HAP-1 (cell line): ENCODE data around the gene XRCC3.

Experiments
- DNase-seq, 2 experiments: peaks; one replicate each; pipeline ENCODE4 v3.0.0-alpha.2; 2016 to 2020; ENCODE audit warnings: low spot score in 2 of 2
- H3K27me3 ChIP-seq: fragments of 250-450 bp; sonication (Bioruptor Pico); 2 replicates; pipeline ENCODE4 v1.5.1; 2020; ENCODE audit warnings: low read depth, mild to moderate bottlenecking, moderate library complexity
- H3K36me3 ChIP-seq: fragments of 250-450 bp; sonication (Bioruptor Pico); replicated peaks from 2 replicates; pipeline ENCODE4 v1.5.1; 2020; ENCODE audit warnings: mild to moderate bottlenecking
- H3K4me1 ChIP-seq: fragments of 250-450 bp; sonication (Bioruptor Pico); 2 replicates; pipeline ENCODE4 v1.5.1; 2020; ENCODE audit warnings: mild to moderate bottlenecking
- H3K4me3 ChIP-seq: fragments of 250-450 bp; sonication (Bioruptor Pico); 2 replicates; pipeline ENCODE4 v1.5.1; 2020; ENCODE audit warnings: mild to moderate bottlenecking, moderate library complexity
- H3K9me3 ChIP-seq: fragments of 250-450 bp; sonication (Bioruptor Pico); 2 replicates; pipeline ENCODE4 v1.5.1; 2020; ENCODE audit warnings: mild to moderate bottlenecking, moderate library complexity
- in situ Hi-C: fragments of 300-500 bp; cut with MboI; formaldehyde crosslinking; loops from 3 replicates; pipeline ENCODE4 v1.14.3; 2020; ENCODE audit warnings: low sequenced_read_pairs, inconsistent platforms, mixed read lengths

XRCC3 gene

GRCh38 chr14:103702095-103702494, 13.2 kb downstream of the XRCC3 start:
- H3K4me1 ChIP-seq: no peaks in the 10 kb centered on the region
- peaks cover 88% of the 10 kb centered on the region for H3K36me3 ChIP-seq
- H3K4me3 ChIP-seq: no peak overlapping the region

GRCh38 chr14:103700753-103701490, 14.3 kb downstream of the XRCC3 start:
- in situ Hi-C loops: no loop called here
- H3K4me1 ChIP-seq: no peaks in the 10 kb centered on the region
- no peaks in the 10 kb centered on the region for H3K9me3 ChIP-seq
- H3K27me3 ChIP-seq: no peaks in the 10 kb centered on the region
- no peak overlapping the region for H3K4me3 ChIP-seq
- no peak for DNase-seq
- H3K36me3 ChIP-seq: peaks cover 84% of the 10 kb centered on the region

More at GRCh38 chr14:103702095-103702494, 13.2 kb downstream of the XRCC3 start:
- DNase-seq: no peak
- Histone ChIP-seq H3K9me3 (no peaks in the 10 kb centered on the region), H3K27me3 (no peaks in the 10 kb centered on the region)
- in situ Hi-C loops: no loop called here

GRCh38 chr14:103699901-103700752, 15.1 kb downstream of the XRCC3 start:
- in situ Hi-C loops: no loop called here
- H3K4me1 ChIP-seq: no peaks in the 10 kb centered on the region
- peaks cover 81% of the 10 kb centered on the region for H3K36me3 ChIP-seq

GRCh38 chr14:103699261-103699661, 16.0 kb downstream of the XRCC3 start:
- Histone ChIP-seq H3K4me1 (no peaks in the 10 kb centered on the region), H3K36me3 (peaks cover 79% of the 10 kb centered on the region), H3K4me3 (no peak overlapping the region), H3K27me3 (no peaks in the 10 kb centered on the region), H3K9me3 (no peaks in the 10 kb centered on the region)
- no peak for DNase-seq
- in situ Hi-C loops: no loop called here

More at GRCh38 chr14:103699901-103700752, 15.1 kb downstream of the XRCC3 start:
- no peak for DNase-seq
- H3K9me3 ChIP-seq: no peaks in the 10 kb centered on the region
- no peaks in the 10 kb centered on the region for H3K27me3 ChIP-seq
- H3K4me3 ChIP-seq: no peak overlapping the region

- Histone ChIP-seq H3K9me3 (no peaks in the 10 kb centered on the region), H3K27me3 (no peaks in the 10 kb centered on the region), H3K4me1 (no peaks in the 10 kb centered on the region), H3K36me3 (peaks cover 81% of the 10 kb centered on the region), H3K4me3 (no peak overlapping the region)
- no peak for DNase-seq
- in situ Hi-C loops: no loop called here
Observed at GRCh38 chr14:103698380-103699260, 16.6 kb downstream of the XRCC3 start.

- H3K36me3 ChIP-seq: peaks cover 83% of the 10 kb centered on the region
- no peak for DNase-seq
- H3K9me3 ChIP-seq: no peaks in the 10 kb centered on the region
- no peaks in the 10 kb centered on the region for H3K27me3 ChIP-seq
- in situ Hi-C loops: no loop called here
- no peak overlapping the region for H3K4me3 ChIP-seq
- no peaks in the 10 kb centered on the region for H3K4me1 ChIP-seq
Observed at GRCh38 chr14:103697603-103698379, 17.5 kb downstream of the XRCC3 start.

GRCh38 chr14:103697206-103697602, 18.0 kb downstream of the XRCC3 start:
- peaks cover 81% of the 10 kb centered on the region for H3K36me3 ChIP-seq
- H3K9me3 ChIP-seq: no peaks in the 10 kb centered on the region
- no peaks in the 10 kb centered on the region for H3K27me3 ChIP-seq
- no peak for DNase-seq
- H3K4me1 ChIP-seq: no peaks in the 10 kb centered on the region
- no peak overlapping the region for H3K4me3 ChIP-seq
- in situ Hi-C loops: no loop called here

GRCh38 chr14:103696466-103697071, 18.7 kb downstream of the XRCC3 start:
- Histone ChIP-seq H3K4me3 (no peak overlapping the region), H3K4me1 (no peaks in the 10 kb centered on the region), H3K36me3 (peaks cover 82% of the 10 kb centered on the region), H3K27me3 (no peaks in the 10 kb centered on the region), H3K9me3 (no peaks in the 10 kb centered on the region)
- in situ Hi-C loops: no loop called here
- no peak for DNase-seq

- H3K4me3 ChIP-seq: no peak overlapping the region
- peaks cover 79% of the 10 kb centered on the region for H3K36me3 ChIP-seq
- in situ Hi-C loops: no loop called here
- no peaks in the 10 kb centered on the region for H3K9me3 ChIP-seq
- no peak for DNase-seq
- H3K27me3 ChIP-seq: no peaks in the 10 kb centered on the region
- H3K4me1 ChIP-seq: no peaks in the 10 kb centered on the region
Observed at GRCh38 chr14:103696070-103696402, 19.2 kb downstream of the XRCC3 start.

- Histone ChIP-seq H3K4me3 (no peak overlapping the region), H3K27me3 (no peaks in the 10 kb centered on the region), H3K36me3 (peaks cover 75% of the 10 kb centered on the region), H3K9me3 (no peaks in the 10 kb centered on the region), H3K4me1 (no peaks in the 10 kb centered on the region)
- in situ Hi-C loops: no loop called here
- DNase-seq: no peak
Observed at GRCh38 chr14:103695296-103696069, 19.8 kb downstream of the XRCC3 start.

GRCh38 chr14:103694572-103695026, 20.7 kb downstream of the XRCC3 start:
- in situ Hi-C loops: no loop called here
- H3K27me3 ChIP-seq: no peaks in the 10 kb centered on the region
- no peaks in the 10 kb centered on the region for H3K9me3 ChIP-seq
- H3K4me1 ChIP-seq: no peaks in the 10 kb centered on the region
- DNase-seq: no peak
- H3K4me3 ChIP-seq: no peak overlapping the region
- H3K36me3 ChIP-seq: peaks cover 66% of the 10 kb centered on the region

GRCh38 chr14:103693515-103693914, 21.7 kb downstream of the XRCC3 start:
- no peak overlapping the region for H3K4me3 ChIP-seq
- DNase-seq: no peak
- no peaks in the 10 kb centered on the region for H3K4me1 ChIP-seq
- H3K9me3 ChIP-seq: no peaks in the 10 kb centered on the region
- H3K27me3 ChIP-seq: no peaks in the 10 kb centered on the region
- H3K36me3 ChIP-seq: peaks cover 55% of the 10 kb centered on the region
- in situ Hi-C loops: no loop called here
